ENCODE data around the gene THSD7B. TPM values are rescaled to one million over a fixed set of nuclear protein-coding genes. Genes with fewer than 3 reads are reported as not detected.
"Not testable (repeated sequence)": the region's sequence is repeated elsewhere in the genome, so short reads cannot be mapped to it uniquely, and the experiment has no call there.

Gene THSD7B
- total RNA-seq, 1 experiment from 2014 or later: under 0.01 TPM

GRCh38 chr2:137093116-137093515 lies 327.8 kb downstream of the THSD7B start:
- TF ChIP-seq EZH2phosphoT487 (IDR thresholded peaks at IDR 0.05; ENCODE audit: borderline replicate concordance, low read length) (no peak), EZH2 (IDR thresholded peaks at IDR 0.05; ENCODE audit: low read length, unreplicated experiment) (no peak)
- TF ChIP-seq, protein P1, sequence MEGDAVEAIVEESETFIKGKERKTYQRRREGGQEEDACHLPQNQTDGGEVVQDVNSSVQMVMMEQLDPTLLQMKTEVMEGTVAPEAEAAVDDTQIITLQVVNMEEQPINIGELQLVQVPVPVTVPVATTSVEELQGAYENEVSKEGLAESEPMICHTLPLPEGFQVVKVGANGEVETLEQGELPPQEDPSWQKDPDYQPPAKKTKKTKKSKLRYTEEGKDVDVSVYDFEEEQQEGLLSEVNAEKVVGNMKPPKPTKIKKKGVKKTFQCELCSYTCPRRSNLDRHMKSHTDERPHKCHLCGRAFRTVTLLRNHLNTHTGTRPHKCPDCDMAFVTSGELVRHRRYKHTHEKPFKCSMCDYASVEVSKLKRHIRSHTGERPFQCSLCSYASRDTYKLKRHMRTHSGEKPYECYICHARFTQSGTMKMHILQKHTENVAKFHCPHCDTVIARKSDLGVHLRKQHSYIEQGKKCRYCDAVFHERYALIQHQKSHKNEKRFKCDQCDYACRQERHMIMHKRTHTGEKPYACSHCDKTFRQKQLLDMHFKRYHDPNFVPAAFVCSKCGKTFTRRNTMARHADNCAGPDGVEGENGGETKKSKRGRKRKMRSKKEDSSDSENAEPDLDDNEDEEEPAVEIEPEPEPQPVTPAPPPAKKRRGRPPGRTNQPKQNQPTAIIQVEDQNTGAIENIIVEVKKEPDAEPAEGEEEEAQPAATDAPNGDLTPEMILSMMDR (conservative IDR thresholded peaks at IDR 0.05; ENCODE audit: low read depth, low read length): no peak
- no peak for DNase-seq
- POLR2A ChIA-PET (ENCODE audit: unreplicated experiment): no interaction called here
- Histone ChIP-seq H3K9ac (ENCODE audit: low read length) (no peak overlapping the region), H3K4me3 (ENCODE audit: low read length) (no peak overlapping the region), H3K4me1 (ENCODE audit: insufficient read depth, low read length) (no peaks in the 10 kb centered on the region), H3K36me3 (ENCODE audit: low read depth, low read length) (no peaks in the 10 kb centered on the region), H3K79me2 (ENCODE audit: low read length) (no peaks in the 10 kb centered on the region), H3K4me2 (ENCODE audit: low read length) (no peak overlapping the region), H3K9me2 (replicated peaks; ENCODE audit: low read length) (no peaks in the 10 kb centered on the region), H3K27me3 (ENCODE audit: low read length) (peaks cover 11% of the 10 kb centered on the region; the same call in 1 of the 2 replicates), H2AFZ (ENCODE audit: low read length) (no peak overlapping the region), H4K20me1 (ENCODE audit: low read length) (no peaks in the 10 kb centered on the region), H3K9me3 (ENCODE audit: low read length) (no peaks in the 10 kb centered on the region), H3K27ac (ENCODE audit: low read length) (no peak overlapping the region), H3F3A (ENCODE audit: low read length, unreplicated experiment) (no peaks in the 10 kb centered on the region)
- no TSS peak for BruUV-seq (replicated peaks)
- CTCF ChIA-PET: no interaction called here
- ATAC-seq: no peak
- intact Hi-C loops (cut with micrococcal nuclease): no loop called here

DNA sequence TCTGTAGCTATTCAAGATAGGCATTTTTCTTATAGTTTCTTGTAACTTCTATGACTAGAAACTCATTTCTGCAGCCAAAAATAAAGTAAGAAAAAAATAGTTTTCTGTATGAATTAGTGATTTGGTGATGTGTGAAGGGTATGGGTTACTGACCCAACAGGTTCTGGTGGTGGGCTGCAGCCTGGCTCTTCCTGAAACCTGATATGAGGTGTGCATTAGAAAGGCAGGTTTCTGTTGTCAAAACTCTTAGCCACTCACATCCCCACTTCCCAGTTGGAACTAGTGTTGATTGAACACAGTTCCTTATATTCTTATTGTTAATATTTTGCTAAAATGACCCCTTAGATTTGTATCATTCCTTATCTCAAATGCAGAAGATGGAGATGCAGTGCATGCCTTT lies 330.8 kb downstream of the THSD7B start:
- Histone ChIP-seq H4K20me1 (ENCODE audit: low read length) (no peaks in the 10 kb centered on the region), H3K36me3 (ENCODE audit: low read depth, low read length) (no peaks in the 10 kb centered on the region), H3K4me1 (ENCODE audit: insufficient read depth, low read length) (no peaks in the 10 kb centered on the region), H3K27me3 (ENCODE audit: low read length) (peaks cover 24% of the 10 kb centered on the region; the same call in 1 of the 2 replicates), H3K4me2 (ENCODE audit: low read length) (no peak overlapping the region), H3K4me3 (ENCODE audit: low read length) (no peak overlapping the region), H3K9me3 (ENCODE audit: low read length) (no peaks in the 10 kb centered on the region), H3K9ac (ENCODE audit: low read length) (no peak overlapping the region), H2AFZ (ENCODE audit: low read length) (no peak overlapping the region), H3K79me2 (ENCODE audit: low read length) (no peaks in the 10 kb centered on the region), H3K9me2 (replicated peaks; ENCODE audit: low read length) (no peaks in the 10 kb centered on the region), H3K27ac (ENCODE audit: low read length) (no peak overlapping the region), H3F3A (ENCODE audit: low read length, unreplicated experiment) (no peaks in the 10 kb centered on the region)
- POLR2A ChIA-PET (ENCODE audit: unreplicated experiment): no interaction called here
- TF ChIP-seq EZH2 (IDR thresholded peaks at IDR 0.05; ENCODE audit: low read length, unreplicated experiment): no peak
- TF ChIP-seq EZH2phosphoT487 (IDR thresholded peaks at IDR 0.05; ENCODE audit: borderline replicate concordance, low read length): no peak
- TF ChIP-seq, protein P1 (conservative IDR thresholded peaks at IDR 0.05; ENCODE audit: low read depth, low read length): no peak
- ATAC-seq: no peak
- CTCF ChIA-PET: no interaction called here
- BruUV-seq (replicated peaks): no TSS peak
- intact Hi-C loops (cut with micrococcal nuclease): no loop called here
- no peak for DNase-seq

DNA sequence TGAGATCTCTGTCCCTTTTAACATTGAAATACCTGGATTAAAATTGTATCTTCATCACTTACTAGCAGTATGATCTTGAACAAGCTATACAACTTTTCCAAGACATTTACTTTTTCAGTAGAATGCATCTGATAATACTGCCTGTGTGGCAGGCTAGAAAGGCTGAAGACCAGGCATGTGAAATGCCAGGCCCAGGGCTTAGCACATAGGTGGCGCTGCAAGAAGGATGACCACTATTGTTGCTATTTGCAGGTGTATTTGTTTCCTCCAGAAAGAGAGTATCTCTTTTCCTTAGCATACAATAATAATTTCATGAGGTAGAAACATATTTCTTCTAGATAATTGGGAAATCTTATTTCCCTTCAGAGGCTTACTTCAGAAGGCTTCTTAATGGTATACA lies 331.3 kb downstream of the THSD7B start:
- H3K9me3 ChIP-seq (ENCODE audit: low read length): no peaks in the 10 kb centered on the region
- H3K36me3 ChIP-seq (ENCODE audit: low read depth, low read length): no peaks in the 10 kb centered on the region
- no peaks in the 10 kb centered on the region for H3K9me2 ChIP-seq (replicated peaks; ENCODE audit: low read length)
- no peak overlapping the region for H3K4me2 ChIP-seq (ENCODE audit: low read length)
- H4K20me1 ChIP-seq (ENCODE audit: low read length): no peaks in the 10 kb centered on the region
- H3F3A ChIP-seq (ENCODE audit: low read length, unreplicated experiment): no peaks in the 10 kb centered on the region
- ATAC-seq: no peak
- TF ChIP-seq, protein P1 (conservative IDR thresholded peaks at IDR 0.05; ENCODE audit: low read depth, low read length): peak; percentile 67
- no peak for TF ChIP-seq EZH2phosphoT487 (IDR thresholded peaks at IDR 0.05; ENCODE audit: borderline replicate concordance, low read length)
- no peaks in the 10 kb centered on the region for H3K79me2 ChIP-seq (ENCODE audit: low read length)
- peaks cover 25% of the 10 kb centered on the region; the same call in 1 of the 2 replicates for H3K27me3 ChIP-seq (ENCODE audit: low read length)
- ChIA-PET POLR2A (ENCODE audit: unreplicated experiment) (no interaction called here), CTCF (no interaction called here)
- H3K4me1 ChIP-seq (ENCODE audit: insufficient read depth, low read length): no peaks in the 10 kb centered on the region
- intact Hi-C loops (cut with micrococcal nuclease): no loop called here
- no peak overlapping the region for H3K4me3 ChIP-seq (ENCODE audit: low read length)
- H3K9ac ChIP-seq (ENCODE audit: low read length): no peak overlapping the region
- H3K27ac ChIP-seq (ENCODE audit: low read length): no peak overlapping the region
- DNase-seq: peak; percentile 31
- no TSS peak for BruUV-seq (replicated peaks)
- H2AFZ ChIP-seq (ENCODE audit: low read length): no peak overlapping the region

DNA sequence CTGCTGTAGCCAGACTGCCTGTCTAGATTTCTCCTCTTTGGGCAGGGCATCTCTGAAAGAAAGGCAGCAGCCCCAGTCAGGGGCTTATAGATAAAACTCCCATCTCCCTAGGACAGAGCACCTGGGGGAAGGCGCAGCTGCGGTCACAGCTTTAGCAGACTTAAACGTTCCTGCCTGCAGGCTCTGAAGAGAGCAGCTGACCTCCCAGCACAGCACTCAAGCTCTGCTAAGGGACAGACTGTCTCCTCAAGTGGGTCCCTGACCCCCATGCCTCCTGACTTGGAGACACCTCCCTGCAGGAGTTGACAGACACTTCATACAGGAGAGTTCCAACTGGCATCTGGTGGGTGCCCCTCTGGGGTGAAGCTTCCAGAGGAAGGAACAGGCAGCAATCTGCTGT lies 336.5 kb downstream of the THSD7B start:
- H3K4me1 ChIP-seq (ENCODE audit: insufficient read depth, low read length); H3K27ac ChIP-seq (ENCODE audit: low read length); H2AFZ ChIP-seq (ENCODE audit: low read length); CTCF ChIA-PET; DNase-seq; H3F3A ChIP-seq (ENCODE audit: low read length, unreplicated experiment); H3K36me3 ChIP-seq (ENCODE audit: low read depth, low read length); H3K4me2 ChIP-seq (ENCODE audit: low read length); H3K4me3 ChIP-seq (ENCODE audit: low read length); H3K79me2 ChIP-seq (ENCODE audit: low read length); intact Hi-C loops (cut with micrococcal nuclease); H3K9me2 ChIP-seq (replicated peaks; ENCODE audit: low read length); H4K20me1 ChIP-seq (ENCODE audit: low read length); BruUV-seq (replicated peaks); POLR2A ChIA-PET (ENCODE audit: unreplicated experiment); H3K9ac ChIP-seq (ENCODE audit: low read length); ATAC-seq; H3K9me3 ChIP-seq (ENCODE audit: low read length): not testable (repeated sequence)
- peaks cover 29% of the 10 kb centered on the region; the same call in 1 of the 2 replicates for H3K27me3 ChIP-seq (ENCODE audit: low read length)

Measured in PC-3 (cell line).